Muscle of leg (tissue), 11 donors: Measurements from ENCODE around the gene MSH3. TPM values are rescaled to one million over a fixed set of nuclear protein-coding genes. Genes with fewer than 3 reads are reported as not detected.
"Not testable (repeated sequence)": the region's sequence is repeated elsewhere in the genome, so short reads cannot be mapped to it uniquely, and the experiment has no call there.

Source experiments
- DNase-seq: peaks from one replicate; pipeline ENCODE4 v3.0.0; 2013
- H3K27ac ChIP-seq: one replicate; pipeline ENCODE4 v1.5.1; 2013; ENCODE audit warnings: mild to moderate bottlenecking, low read length, control low read depth
- H3K27me3 ChIP-seq: one replicate; pipeline ENCODE4 v1.6.1; 2013; ENCODE audit warnings: low read length; ENCODE audit not compliant: control insufficient read depth, insufficient read depth
- H3K36me3 ChIP-seq: one replicate; pipeline ENCODE4 v1.6.1; 2013; ENCODE audit warnings: low read length; ENCODE audit not compliant: control insufficient read depth, insufficient read depth
- H3K4me1 ChIP-seq: one replicate; pipeline ENCODE4 v1.6.1; 2013; ENCODE audit warnings: low read length; ENCODE audit not compliant: control insufficient read depth, insufficient read depth
- H3K4me3 ChIP-seq: one replicate; pipeline ENCODE4 v1.5.1; 2013; ENCODE audit warnings: low read length, control low read depth
- H3K9me3 ChIP-seq: replicated peaks from 2 replicates; pipeline ENCODE4 v1.6.1; 2013; ENCODE audit warnings: low read depth, low read length; ENCODE audit not compliant: control insufficient read depth
- WGBS: methylation state at CpG from one replicate; pipeline ENCODE4 v1.1.5; 2013; ENCODE audit warnings: missing lambda C conversion rate; ENCODE audit not compliant: insufficient coverage; 5-methylcytosine and 5-hydroxymethylcytosine counted together
- polyA plus RNA-seq, 8 donors: library from polyadenylated mRNA; unstranded; fragments of 120-200 nt; gene quantifications; one replicate each; pipeline versions ENCODE4 v1.2.1 to v1.2.3, GENCODE V29; 2013; ENCODE audit warnings: inconsistent platforms in 1 of 8, low replicate concordance in 1 of 8; ENCODE audit not compliant: insufficient read length in 8 of 8, insufficient read depth in 1 of 8
- total RNA-seq: library from RNA; stranded (reverse); fragments of 120-200 nt; gene quantifications from one replicate; pipeline ENCODE4 v1.2.4, GENCODE V29; 2013

MSH3 gene
- total and polyA plus RNA-seq, 9 donors = 7.2 to 13.3 (median 9.5) TPM

- no CpG with 5 or more reads among the region's 2 CpGs for whole genome bisulfite sequencing
- Histone ChIP-seq H3K4me1 (no peaks in the 10 kb centered on the region), H3K27ac (no peak overlapping the region), H3K4me3 (no peak overlapping the region), H3K9me3 (peaks cover 3% of the 10 kb centered on the region), H3K27me3 (no peaks in the 10 kb centered on the region), H3K36me3 (no peaks in the 10 kb centered on the region)
- no peak for DNase-seq
Measured at GRCh38 chr5:80720181-80720580, 65.7 kb downstream of the MSH3 start.

- Histone ChIP-seq H3K27ac (no peak overlapping the region), H3K4me3 (no peak overlapping the region), H3K27me3 (no peaks in the 10 kb centered on the region), H3K9me3 (peaks cover 3% of the 10 kb centered on the region), H3K36me3 (peaks cover 5% of the 10 kb centered on the region), H3K4me1 (no peaks in the 10 kb centered on the region)
- no CpG with 5 or more reads among the region's 7 CpGs for WGBS
- no peak for DNase-seq
Measured at GRCh38 chr5:80722916-80723315, 68.5 kb downstream of the MSH3 start.

GRCh38 chr5:80725446-80725845, 71.0 kb downstream of the MSH3 start:
- no peak for DNase-seq
- Histone ChIP-seq H3K4me3 (no peak overlapping the region), H3K9me3 (no peaks in the 10 kb centered on the region), H3K4me1 (no peaks in the 10 kb centered on the region), H3K27me3 (no peaks in the 10 kb centered on the region), H3K27ac (no peak overlapping the region), H3K36me3 (peaks cover 5% of the 10 kb centered on the region)
- WGBS = 100% methylated on average over 1 of the region's 6 CpGs

- no peak for DNase-seq
- H3K27me3 ChIP-seq = no peaks in the 10 kb centered on the region
- no peaks in the 10 kb centered on the region for H3K4me1 ChIP-seq
- no peak overlapping the region for H3K4me3 ChIP-seq
- H3K27ac ChIP-seq = no peak overlapping the region
- H3K9me3 ChIP-seq = no peaks in the 10 kb centered on the region
- H3K36me3 ChIP-seq = no peaks in the 10 kb centered on the region
- WGBS = 71% methylated on average over 1 of the region's 4 CpGs
Measured at GRCh38 chr5:80736730-80737129, 82.3 kb downstream of the MSH3 start.

GRCh38 chr5:80738466-80738865, 84.0 kb downstream of the MSH3 start:
- no peak for DNase-seq
- Histone ChIP-seq H3K36me3 (peaks cover 9% of the 10 kb centered on the region), H3K4me1 (no peaks in the 10 kb centered on the region), H3K4me3 (no peak overlapping the region), H3K27ac (no peak overlapping the region), H3K27me3 (no peaks in the 10 kb centered on the region), H3K9me3 (peaks cover 3% of the 10 kb centered on the region)
- WGBS = no CpG with 5 or more reads among the region's 3 CpGs

GRCh38 chr5:80739057-80739456, 84.6 kb downstream of the MSH3 start:
- WGBS = 83% methylated on average over 3 of the region's 4 CpGs
- no peak overlapping the region for H3K4me3 ChIP-seq
- H3K36me3 ChIP-seq = peaks cover 9% of the 10 kb centered on the region
- no peaks in the 10 kb centered on the region for H3K27me3 ChIP-seq
- DNase-seq = no peak
- peaks cover 3% of the 10 kb centered on the region for H3K9me3 ChIP-seq
- no peaks in the 10 kb centered on the region for H3K4me1 ChIP-seq
- H3K27ac ChIP-seq = no peak overlapping the region

- no peak for DNase-seq
- no peaks in the 10 kb centered on the region for H3K4me1 ChIP-seq
- H3K36me3 ChIP-seq = peaks cover 9% of the 10 kb centered on the region
- H3K9me3 ChIP-seq = peaks cover 3% of the 10 kb centered on the region
- no peak overlapping the region for H3K4me3 ChIP-seq
- no peaks in the 10 kb centered on the region for H3K27me3 ChIP-seq
- WGBS = no CpG with 5 or more reads among the region's 4 CpGs
- H3K27ac ChIP-seq = no peak overlapping the region
Measured at GRCh38 chr5:80739496-80739895, 85.0 kb downstream of the MSH3 start.

- WGBS = no CpG with 5 or more reads among the region's 2 CpGs
- Histone ChIP-seq H3K9me3 (peaks cover 3% of the 10 kb centered on the region), H3K27me3 (no peaks in the 10 kb centered on the region), H3K4me3 (no peak overlapping the region), H3K27ac (no peak overlapping the region), H3K4me1 (no peaks in the 10 kb centered on the region), H3K36me3 (peaks cover 12% of the 10 kb centered on the region)
- no peak for DNase-seq
Measured at GRCh38 chr5:80739898-80740297, 85.4 kb downstream of the MSH3 start.

GRCh38 chr5:80740488-80740887, 86.0 kb downstream of the MSH3 start:
- DNase-seq, H3K4me3 ChIP-seq, H3K4me1 ChIP-seq, H3K27ac ChIP-seq, H3K27me3 ChIP-seq, H3K9me3 ChIP-seq: not testable (repeated sequence)
- 96% methylated on average over 4 of the region's 12 CpGs for WGBS
- peaks cover 14% of the 10 kb centered on the region for H3K36me3 ChIP-seq

- H3K27me3 ChIP-seq = no peaks in the 10 kb centered on the region
- no peak overlapping the region for H3K27ac ChIP-seq
- H3K36me3 ChIP-seq = peaks cover 14% of the 10 kb centered on the region
- no peak for DNase-seq
- WGBS = no CpG with 5 or more reads among the region's 1 CpG
- H3K4me3 ChIP-seq = no peak overlapping the region
- no peaks in the 10 kb centered on the region for H3K4me1 ChIP-seq
- peaks cover 3% of the 10 kb centered on the region for H3K9me3 ChIP-seq
Measured at GRCh38 chr5:80740999-80741398, 86.5 kb downstream of the MSH3 start.

- H3K4me1 ChIP-seq = no peaks in the 10 kb centered on the region
- WGBS = no CpG with 5 or more reads among the region's 2 CpGs
- peaks cover 23% of the 10 kb centered on the region for H3K36me3 ChIP-seq
- no peak overlapping the region for H3K27ac ChIP-seq
- H3K27me3 ChIP-seq = no peaks in the 10 kb centered on the region
- H3K9me3 ChIP-seq = peaks cover 3% of the 10 kb centered on the region
- no peak overlapping the region for H3K4me3 ChIP-seq
- no peak for DNase-seq
Measured at GRCh38 chr5:80744149-80744548, 89.7 kb downstream of the MSH3 start.
